Glomerular endothelial cell (primary cell): ENCODE measurements around the gene FN3KRP. TPM values are rescaled to one million over a fixed set of nuclear protein-coding genes. Genes with fewer than 3 reads are reported as not detected.

Experiments used
- DNase-seq: peaks from one replicate; pipeline ENCODE4 v3.0.0-alpha.2; 2011; ENCODE audit warnings: low read depth, low spot score; ENCODE audit errors: extremely low read depth
- total RNA-seq: library from RNA; depleted of rRNA; stranded (reverse); fragments of >200 nt; gene quantifications from 2 replicates; pipeline ENCODE4 v1.2.3, GENCODE V29; 2015

FN3KRP gene
- total RNA-seq, 1 donor from 2014 or later = 24.0 TPM

- no peak for DNase-seq
Measured at GRCh38 chr17:82705756-82706155, 10.8 kb upstream of the FN3KRP start.

DNA sequence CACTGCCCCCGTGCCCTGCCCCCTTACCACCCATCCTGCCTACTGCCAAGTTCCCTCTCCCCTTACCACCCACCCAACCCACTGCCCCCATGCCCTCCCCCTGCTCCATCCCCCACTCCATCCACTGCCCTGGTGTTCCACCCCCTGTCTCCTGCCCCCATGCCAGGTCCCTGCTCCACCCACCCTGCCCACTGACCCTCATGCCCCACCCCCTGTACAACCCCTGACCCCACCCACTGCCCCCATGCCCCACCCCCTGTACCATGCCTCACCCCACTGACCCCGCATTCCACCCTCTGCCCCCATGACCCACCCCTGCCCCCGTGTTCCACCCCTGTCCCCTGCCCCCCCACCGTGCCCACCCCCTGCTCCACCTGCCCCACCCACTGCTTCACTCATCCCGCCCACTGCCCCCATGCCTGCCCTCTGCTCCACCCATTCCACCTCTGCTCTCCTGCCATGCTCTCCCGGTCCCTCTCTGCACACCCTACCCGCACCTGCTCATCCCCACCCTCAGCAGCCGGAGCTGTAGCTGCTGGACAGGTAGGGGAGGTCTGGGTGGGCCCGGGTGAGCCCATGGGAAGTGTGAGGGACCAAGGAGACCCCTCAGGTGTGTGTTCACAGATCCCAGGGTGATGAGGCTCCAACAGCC is 7.4 kb upstream of the FN3KRP start:
- DNase-seq = no peak

GRCh38 chr17:82709676-82710498 is 6.6 kb upstream of the FN3KRP start:
- DNase-seq = no peak

DNA sequence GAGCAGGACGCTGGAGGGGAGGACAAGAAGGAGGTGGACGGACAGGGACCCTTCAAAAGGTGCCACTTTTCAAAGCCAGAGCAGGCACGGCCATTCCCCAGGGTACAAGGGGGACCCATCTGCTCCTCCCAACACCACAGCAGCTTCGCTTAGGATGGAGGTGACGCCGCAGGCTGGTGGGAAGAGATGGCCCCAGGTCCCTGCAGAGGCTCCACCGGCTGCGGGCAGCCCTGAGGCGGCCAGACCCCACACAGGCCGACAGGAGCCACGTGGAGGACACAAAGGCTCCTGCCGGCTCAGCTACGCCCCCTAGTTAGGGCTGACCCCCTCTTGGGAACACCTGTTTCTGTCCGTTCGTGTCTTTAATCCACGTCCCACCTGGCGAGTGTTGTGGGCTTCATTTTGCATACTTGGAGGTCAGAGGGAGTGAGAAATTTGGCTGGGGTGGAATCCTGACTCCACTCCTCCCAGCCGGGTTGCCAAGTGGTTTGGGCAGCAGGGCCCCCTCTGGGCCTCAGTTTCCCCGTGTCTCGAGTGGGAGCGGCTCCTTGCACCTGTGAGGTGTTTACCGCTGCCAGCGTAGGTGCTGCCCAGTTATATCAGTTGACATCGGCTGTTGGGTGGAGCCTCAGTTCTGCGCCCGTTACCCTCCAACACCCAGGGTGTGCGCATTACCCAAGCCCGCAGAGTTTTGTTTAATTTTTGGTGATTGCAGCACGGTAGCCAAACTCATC is 5.8 kb upstream of the FN3KRP start:
- no peak for DNase-seq

GRCh38 chr17:82713071-82713723 is 3.3 kb upstream of the FN3KRP start:
- no peak for DNase-seq

DNA sequence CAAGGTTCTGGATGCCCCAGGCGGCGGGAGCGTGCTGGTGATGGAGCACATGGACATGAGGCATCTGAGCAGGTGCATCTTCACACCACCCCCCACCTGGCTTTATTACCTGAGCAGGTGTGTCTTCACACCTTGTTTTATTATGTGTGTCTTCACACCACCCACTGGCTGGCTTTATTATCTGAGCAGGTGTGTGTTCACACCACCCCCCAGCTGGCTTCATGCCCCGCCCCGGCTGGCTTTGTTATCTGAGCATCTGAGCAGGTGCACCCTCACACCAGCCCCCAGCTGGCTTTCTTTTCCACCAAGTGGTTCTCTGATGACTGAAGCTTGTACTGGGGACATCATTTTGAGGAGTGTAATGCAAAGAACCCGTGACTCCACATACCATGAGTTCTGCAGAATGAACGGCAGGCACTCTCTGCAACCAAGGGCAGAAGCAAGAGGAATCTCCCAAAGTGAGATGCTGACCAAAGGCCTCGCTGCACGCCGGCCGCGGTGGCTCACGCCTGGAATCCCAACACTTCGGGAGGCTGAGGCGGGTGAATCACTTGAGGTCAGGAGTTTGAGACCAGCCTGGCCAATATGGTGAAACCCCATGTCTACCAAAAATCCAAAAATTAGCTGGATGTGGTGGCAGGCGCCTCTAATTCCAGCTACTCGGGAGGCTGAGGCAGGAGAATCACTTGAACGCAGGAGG is 2.6 kb downstream of the FN3KRP start:
- no peak for DNase-seq

DNA sequence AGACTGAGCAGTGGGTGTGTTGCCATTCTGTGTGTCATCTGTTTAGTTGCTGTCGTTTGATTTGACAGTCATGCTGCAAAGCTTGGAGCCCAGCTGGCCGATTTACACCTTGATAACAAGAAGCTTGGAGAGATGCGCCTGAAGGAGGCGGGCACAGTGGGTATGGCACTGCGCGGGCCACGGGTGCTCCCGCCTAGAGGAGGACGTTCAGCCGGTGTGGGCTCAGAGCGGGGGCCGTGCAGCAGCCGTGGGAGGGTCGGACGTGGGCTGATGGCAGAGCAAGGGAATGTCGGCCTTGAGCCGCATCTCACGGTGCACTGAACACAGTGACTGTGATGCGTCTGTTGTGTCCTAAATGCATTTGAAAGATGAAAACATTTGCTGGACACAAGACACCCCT is 3.7 kb downstream of the FN3KRP start:
- no peak for DNase-seq

GRCh38 chr17:82722341-82723013 is 6.0 kb downstream of the FN3KRP start:
- DNase-seq = no peak

DNA sequence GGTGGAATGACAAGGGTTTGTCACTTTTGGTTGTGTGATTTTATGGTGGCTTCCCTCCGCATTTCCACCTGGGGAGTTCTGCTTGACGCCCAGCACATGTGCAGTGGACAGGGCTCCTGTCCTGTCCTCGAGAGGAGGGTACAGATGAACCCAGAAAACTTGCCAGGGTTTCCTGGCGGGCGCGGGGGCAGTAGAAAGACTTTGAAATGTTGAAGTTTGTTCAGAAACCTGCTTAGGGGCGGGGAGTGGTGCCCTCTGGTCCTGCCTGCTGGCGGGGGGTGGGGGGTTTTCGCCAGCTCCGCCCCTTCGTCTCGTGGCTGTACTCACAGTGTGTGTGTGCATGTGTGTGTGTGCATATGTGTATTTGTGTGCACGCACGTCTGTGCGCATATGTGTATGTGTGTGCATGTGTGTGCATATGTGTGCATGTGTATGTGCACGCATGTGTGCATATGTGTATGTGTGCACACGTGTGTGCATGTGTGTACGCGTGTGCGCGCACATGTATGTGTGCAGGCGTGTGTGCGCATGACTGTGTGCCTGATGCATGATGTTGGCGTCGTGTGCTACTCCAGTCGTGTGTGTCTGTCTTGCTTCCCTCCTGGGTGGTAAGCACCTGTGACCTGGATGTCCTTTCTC is 6.8 kb downstream of the FN3KRP start:
- DNase-seq = no peak

GRCh38 chr17:82726427-82726826 is 9.9 kb downstream of the FN3KRP start:
- no peak for DNase-seq

DNA sequence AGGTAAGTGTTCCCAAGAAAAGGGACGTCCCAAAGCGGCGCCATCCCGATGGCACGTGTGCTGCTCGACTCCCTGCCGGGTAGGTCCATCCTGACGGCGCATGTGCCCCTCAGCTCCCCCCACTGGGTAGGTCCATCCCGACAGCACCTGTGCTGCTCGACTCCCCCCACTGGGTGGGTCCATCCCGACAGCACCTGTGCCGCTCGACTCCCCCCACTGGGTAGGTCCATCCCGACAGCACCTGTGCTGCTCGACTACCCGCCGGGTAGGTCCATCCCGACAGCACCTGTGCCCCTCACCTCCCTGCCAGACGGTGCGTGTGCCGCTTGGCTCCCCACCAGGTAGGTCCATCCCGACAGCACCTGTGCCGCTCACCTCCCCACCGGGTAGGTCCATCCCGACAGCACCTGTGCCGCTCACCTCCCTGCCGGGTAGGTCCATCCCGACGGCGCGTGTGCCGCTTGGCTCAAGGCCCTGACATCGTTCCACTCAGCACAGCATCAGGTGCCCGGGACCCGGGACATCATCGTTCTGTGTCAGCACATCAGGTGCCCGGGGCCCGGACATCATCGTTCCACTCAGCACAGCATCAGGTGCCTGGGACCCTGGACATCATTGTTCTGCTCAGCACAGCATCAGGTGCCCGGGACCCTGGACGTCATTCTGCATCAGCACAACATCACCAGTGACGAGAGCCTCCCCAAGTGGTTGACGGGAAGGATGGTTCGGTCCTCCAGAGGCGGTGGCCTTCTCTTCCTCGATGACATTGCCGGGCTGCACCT is 13.2 kb downstream of the FN3KRP start:
- DNase-seq = no peak

- no peak for DNase-seq
Measured at GRCh38 chr17:82732118-82732743, 15.7 kb downstream of the FN3KRP start.

- DNase-seq = no peak
Measured at GRCh38 chr17:82734987-82735866, 18.7 kb downstream of the FN3KRP start, which contains the start of gene FN3K. Gene FN3K (plus strand): TSS chr17:82735615. CDS start chr17:82735637, 22 bp downstream.

DNA sequence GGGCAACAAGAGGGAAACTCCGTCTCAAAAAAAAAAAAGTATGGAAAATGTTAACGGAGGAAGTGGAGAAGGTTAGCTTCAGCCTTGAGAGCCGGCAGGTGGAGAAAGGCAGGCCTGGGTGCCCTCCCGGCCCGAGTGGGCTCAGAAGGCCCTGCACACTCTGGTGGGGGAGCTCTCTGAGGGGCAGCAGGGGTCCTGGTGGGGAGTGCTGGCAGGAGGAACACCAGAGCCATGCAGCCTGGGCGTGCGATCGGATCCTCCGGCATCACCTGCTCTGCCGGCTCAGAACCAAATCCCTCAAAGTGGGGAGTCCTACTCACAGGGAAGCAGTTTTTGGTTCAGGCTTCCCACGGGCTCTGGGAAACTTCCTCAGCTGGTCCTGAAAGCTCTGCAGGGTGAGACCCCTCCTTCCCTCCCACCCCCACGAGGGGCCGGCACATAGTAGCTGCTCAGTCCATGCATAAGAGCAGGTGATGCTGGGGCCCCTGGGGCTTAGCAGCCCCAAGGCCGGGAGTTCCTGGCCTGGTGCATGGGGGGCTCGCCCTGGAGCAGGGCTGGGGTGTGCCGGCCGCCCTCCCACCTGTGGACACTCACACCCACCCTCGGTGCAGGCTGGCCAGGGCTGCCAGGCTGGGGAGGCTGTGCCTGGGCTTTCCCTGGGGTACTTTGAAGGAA is 20.1 kb downstream of the FN3KRP start:
- no peak for DNase-seq

DNA sequence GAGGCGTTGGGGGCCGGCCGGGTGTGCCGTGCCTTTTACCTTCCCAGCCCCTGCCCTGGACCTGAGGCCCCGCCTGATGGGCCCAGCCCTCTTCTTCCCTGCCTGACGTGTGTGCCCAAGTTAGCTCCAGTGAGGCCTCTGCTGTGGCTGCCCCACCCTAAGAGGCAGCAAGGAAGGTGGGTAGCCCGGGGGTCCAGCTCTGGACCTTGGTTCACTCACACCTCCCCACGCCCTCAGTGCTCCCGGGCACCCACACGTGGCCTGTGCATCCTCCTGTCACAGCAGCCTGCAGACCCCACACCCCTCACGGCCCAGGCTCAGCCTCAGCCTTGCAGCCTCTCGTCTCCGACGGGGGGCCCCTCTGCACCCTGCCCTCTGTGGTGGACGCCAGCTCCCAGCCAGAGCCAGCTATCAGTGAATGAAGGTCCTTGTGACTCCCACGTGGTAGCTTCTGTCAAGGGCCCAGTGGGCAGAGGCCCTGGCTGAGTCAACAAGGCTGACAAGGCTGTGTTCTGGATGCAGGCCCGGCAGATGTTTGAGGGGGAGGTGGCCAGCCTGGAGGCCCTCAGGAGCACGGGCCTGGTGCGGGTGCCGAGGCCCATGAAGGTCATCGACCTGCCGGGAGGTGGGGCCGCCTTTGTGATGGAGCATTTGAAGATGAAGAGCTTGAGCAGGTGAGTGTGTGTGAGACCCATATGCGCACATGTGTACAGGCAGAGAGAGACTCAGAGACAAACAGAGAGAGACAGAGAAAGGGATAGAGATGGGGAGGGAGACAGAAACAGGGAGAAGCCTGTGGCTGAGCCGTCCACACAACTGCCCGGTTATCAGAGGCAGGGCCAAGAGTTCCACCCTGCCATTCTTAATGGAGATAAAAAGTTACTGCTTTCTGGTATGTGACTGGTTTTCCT is 21.7 kb downstream of the FN3KRP start:
- no peak for DNase-seq
